Small intestine (tissue), 7 donors: ENCODE data around the gene CREB5. TPM values are rescaled to one million over a fixed set of nuclear protein-coding genes. Genes with fewer than 3 reads are reported as not detected.

Source experiments
- DNase-seq, 2 donors: peaks; one replicate each; pipeline versions ENCODE4 v3.0.0 to v3.0.0-alpha.2; 2013
- FAIRE-seq: peaks from 2 replicates; lab custom pipeline; 2012; peaks lifted over from hg19 to GRCh38; lab: Jason Lieb, UNC
- H3K27ac ChIP-seq, 3 donors: one replicate each; pipeline ENCODE4 v1.5.1; 2013; ENCODE audit warnings: low read length in 2 of 3, mild to moderate bottlenecking in 2 of 3, control low read depth in 1 of 3, inconsistent platforms in 1 of 3, low read depth in 1 of 3, moderate library complexity in 1 of 3
- H3K27me3 ChIP-seq, 3 donors: one replicate each; pipeline ENCODE4 v1.6.1; 2013; ENCODE audit warnings: low read length in 3 of 3, inconsistent platforms in 1 of 3; ENCODE audit not compliant: control insufficient read depth in 3 of 3, insufficient read depth in 3 of 3
- H3K36me3 ChIP-seq, 3 donors: one replicate each; pipeline ENCODE4 v1.6.1; 2013; ENCODE audit warnings: low read length in 3 of 3, inconsistent platforms in 1 of 3, low read depth in 1 of 3, mild to moderate bottlenecking in 1 of 3, moderate library complexity in 1 of 3; ENCODE audit not compliant: control insufficient read depth in 3 of 3, insufficient read depth in 2 of 3
- H3K4me1 ChIP-seq, 3 donors: one replicate each; pipeline ENCODE4 v1.6.1; 2013; ENCODE audit warnings: low read length in 2 of 3, inconsistent platforms in 1 of 3, low read depth in 1 of 3, mild to moderate bottlenecking in 1 of 3, moderate library complexity in 1 of 3; ENCODE audit not compliant: control insufficient read depth in 3 of 3, insufficient read depth in 2 of 3
- H3K4me3 ChIP-seq, 3 donors: one replicate each; pipeline ENCODE4 v1.5.1; 2013; ENCODE audit warnings: low read length in 3 of 3, control low read depth in 1 of 3, inconsistent platforms in 1 of 3, low read depth in 1 of 3, mild to moderate bottlenecking in 1 of 3, moderate library complexity in 1 of 3
- H3K9me3 ChIP-seq, 2 donors: one replicate each; pipeline ENCODE4 v1.6.1; 2013; ENCODE audit warnings: low read depth in 1 of 2, low read length in 1 of 2; ENCODE audit not compliant: control insufficient read depth in 2 of 2, insufficient read depth in 1 of 2
- WGBS, 3 donors: extraction: QIAGEN DNeasy Blood & Tissue Kit; methylation state at CpG; one replicate each; pipeline ENCODE4 v1.1.7; 2013; 5-methylcytosine and 5-hydroxymethylcytosine counted together
- polyA plus RNA-seq, 4 donors: library from polyadenylated mRNA; stranded (reverse) in 3 of 4; unstranded in 1 of 4; fragments of 200-250 nt in 3 of 4; fragments of 120-200 nt in 1 of 4; gene quantifications; one replicate each; pipeline versions ENCODE4 v1.2.1 to v1.2.3, GENCODE V29; 2013
- donor health status: healthy with polysubstance abuse.
- donor health status: control.
- donor health status: control.
- donor health status: Bipolar disorder and iron deficiency.
- donor health status: healthy.

Gene CREB5
- polyA plus RNA-seq, 4 donors = 0.27 to 3.0 (median 1.8) TPM; not detected in 1

GRCh38 chr7:28798274-28798673 lies 386.0 kb downstream of the CREB5 start:
- H3K4me1 ChIP-seq = no peaks in the 10 kb centered on the region
- no peak overlapping the region for H3K27ac ChIP-seq
- WGBS, 3 donors = 88 to 91% (median 90%) methylated on average over 15 of the region's 15 CpGs
- FAIRE-seq (no peak), DNase-seq (no peak)
- H3K4me3 ChIP-seq = no peak overlapping the region
- no peaks in the 10 kb centered on the region for H3K27me3 ChIP-seq
- no peaks in the 10 kb centered on the region for H3K9me3 ChIP-seq
- H3K36me3 ChIP-seq = no peaks in the 10 kb centered on the region

- H3K27me3 ChIP-seq = no peaks in the 10 kb centered on the region
- WGBS, 3 donors = 17 to 48% (median 45%) methylated on average over 1 of the region's 1 CpG
- no peak overlapping the region for H3K4me3 ChIP-seq
- no peak for DNase-seq
- no peak overlapping the region for H3K27ac ChIP-seq
- no peaks in the 10 kb centered on the region for H3K36me3 ChIP-seq
- no peaks in the 10 kb centered on the region for H3K9me3 ChIP-seq
- no peak for FAIRE-seq
- H3K4me1 ChIP-seq = no peaks in the 10 kb centered on the region
Measured at GRCh38 chr7:28799619-28800018, 387.3 kb downstream of the CREB5 start.

GRCh38 chr7:28800150-28800549 lies 387.8 kb downstream of the CREB5 start:
- Histone ChIP-seq H3K27ac (no peak overlapping the region), H3K27me3 (no peaks in the 10 kb centered on the region), H3K4me3 (no peak overlapping the region), H3K4me1 (no peaks in the 10 kb centered on the region), H3K36me3 (peaks cover 0 to 2% (median 0%) of the 10 kb centered on the region in 3 donors), H3K9me3 (no peaks in the 10 kb centered on the region)
- WGBS, 3 donors = 61 to 75% (median 71%) methylated on average over 7 of the region's 7 CpGs
- DNase-seq (no peak), FAIRE-seq (no peak)

- H3K4me3 ChIP-seq = no peak overlapping the region
- no peak for FAIRE-seq
- 72 to 85% (median 79%) methylated on average over 5 of the region's 5 CpGs for WGBS, 3 donors
Measured at GRCh38 chr7:28802450-28802849, 390.1 kb downstream of the CREB5 start.

GRCh38 chr7:28804157-28804556 lies 391.8 kb downstream of the CREB5 start:
- Histone ChIP-seq H3K4me1 (no peaks in the 10 kb centered on the region), H3K27ac (no peak overlapping the region), H3K9me3 (no peaks in the 10 kb centered on the region), H3K4me3 (no peak overlapping the region), H3K27me3 (no peaks in the 10 kb centered on the region), H3K36me3 (peaks cover 0 to 2% (median 0%) of the 10 kb centered on the region in 3 donors)
- 91 to 95% (median 94%) methylated on average over 8 of the region's 8 CpGs for WGBS, 3 donors
- DNase-seq = no peak
- no peak for FAIRE-seq

More at GRCh38 chr7:28802450-28802849, 390.1 kb downstream of the CREB5 start:
- no peak for DNase-seq
- Histone ChIP-seq H3K27me3 (no peaks in the 10 kb centered on the region), H3K9me3 (no peaks in the 10 kb centered on the region), H3K36me3 (peaks cover 0 to 2% (median 0%) of the 10 kb centered on the region in 3 donors), H3K4me1 (no peaks in the 10 kb centered on the region), H3K27ac (no peak overlapping the region)

- WGBS, 3 donors = 73 to 90% (median 76%) methylated on average over 4 of the region's 4 CpGs
- Histone ChIP-seq H3K9me3 (no peaks in the 10 kb centered on the region), H3K4me1 (no peaks in the 10 kb centered on the region), H3K4me3 (no peak overlapping the region), H3K27me3 (no peaks in the 10 kb centered on the region), H3K27ac (no peak overlapping the region), H3K36me3 (peaks cover 0 to 2% (median 0%) of the 10 kb centered on the region in 3 donors)
- FAIRE-seq (no peak), DNase-seq (no peak)
Measured at GRCh38 chr7:28804990-28805389, 392.7 kb downstream of the CREB5 start.

GRCh38 chr7:28806841-28807240 lies 394.5 kb downstream of the CREB5 start:
- FAIRE-seq = no peak
- no peaks in the 10 kb centered on the region for H3K4me1 ChIP-seq
- no peak for DNase-seq
- H3K36me3 ChIP-seq = peaks cover 0 to 2% (median 0%) of the 10 kb centered on the region in 3 donors
- no peak overlapping the region for H3K4me3 ChIP-seq
- H3K9me3 ChIP-seq = no peaks in the 10 kb centered on the region
- H3K27me3 ChIP-seq = no peaks in the 10 kb centered on the region
- WGBS, 3 donors = 76 to 90% (median 82%) methylated on average over 7 of the region's 7 CpGs
- no peak overlapping the region for H3K27ac ChIP-seq

- Histone ChIP-seq H3K9me3 (no peaks in the 10 kb centered on the region), H3K27me3 (no peaks in the 10 kb centered on the region), H3K36me3 (peaks cover 0 to 2% (median 0%) of the 10 kb centered on the region in 3 donors), H3K4me1 (no peaks in the 10 kb centered on the region), H3K4me3 (no peak overlapping the region), H3K27ac (no peak overlapping the region)
- DNase-seq (no peak), FAIRE-seq (no peak)
- 83 to 95% (median 87%) methylated on average over 6 of the region's 6 CpGs for WGBS, 3 donors
Measured at GRCh38 chr7:28807396-28807994, 395.2 kb downstream of the CREB5 start.
